ENCODE measurements around the gene SEMA5B.

Gene SEMA5B

DNA sequence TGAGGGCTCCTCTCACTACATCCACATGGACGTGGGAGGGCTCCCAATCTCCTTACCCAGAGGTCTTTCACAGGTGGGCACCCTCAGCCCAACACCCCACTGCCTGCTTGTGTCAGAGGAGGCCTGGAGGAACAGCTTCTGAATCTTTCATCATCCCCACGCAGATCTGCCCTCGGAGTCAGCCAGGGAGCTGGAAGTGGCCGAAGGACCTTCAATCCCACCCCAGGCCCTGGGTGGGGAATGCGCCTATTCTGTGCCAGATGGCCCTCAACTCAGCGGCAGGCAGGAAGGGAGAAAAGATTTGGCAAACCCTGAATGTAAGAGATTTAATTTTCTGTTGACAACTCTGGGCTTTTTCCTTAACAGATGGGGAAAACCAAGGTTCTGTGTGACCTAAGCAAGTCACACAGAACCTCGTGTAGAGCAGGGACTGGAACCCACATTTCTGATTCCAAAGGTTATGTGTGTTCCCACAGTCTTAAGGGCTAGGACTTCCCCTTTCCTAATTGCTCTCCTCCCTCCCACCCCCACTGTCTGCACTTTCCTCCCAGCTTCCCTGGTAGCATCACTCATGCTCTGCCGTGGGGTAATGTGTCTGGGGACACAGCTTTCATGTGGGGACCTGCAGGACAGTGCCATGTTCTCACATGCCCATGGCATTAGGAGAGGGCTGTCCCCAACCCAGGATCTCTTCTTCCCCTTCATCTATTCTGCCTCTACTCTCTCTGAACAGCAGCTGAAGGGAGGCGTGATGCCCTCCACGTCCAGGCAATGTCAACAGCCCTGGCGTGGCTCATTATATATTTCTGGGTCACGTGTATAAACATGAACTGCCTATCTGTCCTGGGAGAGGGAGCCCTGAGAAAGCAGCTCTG, 98.1 kb downstream of the SEMA5B start:
- in situ Hi-C loops (cut with MboI; ENCODE audit: low sequenced_read_pairs) = no loop called here

DNA sequence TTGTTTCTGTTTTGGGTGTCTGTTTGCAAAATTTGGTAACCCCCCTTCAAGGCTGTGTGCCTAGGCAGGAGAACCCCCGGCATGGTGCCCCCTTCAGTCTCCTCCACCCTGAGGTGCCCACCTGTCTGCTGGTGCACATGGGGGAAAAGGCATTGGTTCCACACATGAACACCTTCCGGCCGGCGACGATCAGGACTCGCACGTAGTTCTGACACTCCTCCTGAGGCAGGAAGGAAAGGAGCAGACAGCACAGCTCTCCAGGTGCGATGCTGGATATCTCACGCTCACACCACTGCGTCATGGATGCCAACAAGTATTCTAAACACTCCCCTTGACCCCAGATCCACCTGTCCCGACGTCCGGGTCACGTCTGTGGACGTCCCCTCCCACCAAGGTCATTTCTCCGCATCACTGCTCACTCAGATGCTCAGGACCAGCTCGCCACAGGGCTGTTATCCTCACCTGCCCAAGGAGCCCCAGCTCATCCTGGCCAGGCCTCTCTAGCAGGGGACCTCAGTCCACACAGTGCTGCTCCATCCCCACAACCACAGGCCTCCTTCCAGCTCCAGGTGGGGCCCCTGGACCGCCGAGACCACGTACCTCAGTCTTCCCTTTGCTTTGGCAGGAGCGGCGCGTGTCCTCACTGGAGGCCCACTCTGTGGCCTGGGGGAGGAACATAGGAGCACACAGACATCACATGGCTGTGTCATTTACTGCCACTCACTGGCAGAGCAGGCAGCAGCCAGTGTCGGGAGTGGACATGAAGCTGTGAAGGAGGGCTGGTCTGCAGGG, 99.0 kb downstream of the SEMA5B start:
- in situ Hi-C loops (cut with MboI; ENCODE audit: low sequenced_read_pairs) = no loop called here

DNA sequence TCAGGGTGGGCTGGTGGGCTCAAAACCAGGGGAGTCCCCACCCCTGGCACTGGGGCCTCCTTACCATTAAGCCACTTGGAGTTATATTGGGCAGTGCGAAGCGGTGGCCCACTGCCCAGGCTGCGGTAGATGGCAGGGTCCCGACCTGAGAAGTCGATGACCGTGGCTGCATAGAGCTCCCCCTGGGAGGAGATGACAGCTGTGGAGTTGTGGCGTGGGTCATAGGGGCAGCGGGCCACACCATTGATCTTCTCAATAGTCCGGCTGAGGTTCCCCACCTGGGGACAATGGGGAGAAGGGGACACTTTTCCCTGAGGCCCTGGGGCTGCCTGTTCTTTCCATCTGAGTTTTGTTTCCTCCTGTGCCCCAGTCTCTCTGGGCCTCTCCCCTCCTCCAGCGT, 99.8 kb downstream of the SEMA5B start:
- in situ Hi-C loops (cut with MboI; ENCODE audit: low sequenced_read_pairs) = no loop called here

DNA sequence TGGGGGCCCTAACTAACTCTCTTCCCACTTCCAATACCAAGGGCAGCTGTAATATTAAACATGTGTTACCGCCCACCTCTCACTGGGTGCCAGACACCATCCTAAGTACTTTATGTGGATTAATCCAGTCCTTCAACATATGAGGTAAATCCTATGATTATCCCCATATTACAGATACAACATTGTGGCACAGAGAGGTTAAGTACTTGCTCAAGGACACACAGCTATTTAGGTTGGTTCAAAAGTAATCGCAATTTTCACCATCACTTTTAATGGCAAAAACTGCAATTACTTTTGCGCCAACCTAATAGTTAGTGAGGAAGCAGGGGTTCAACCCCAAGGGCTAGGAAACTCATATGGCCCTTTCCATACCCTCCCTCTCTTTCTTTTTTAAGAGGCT, 100.8 kb downstream of the SEMA5B start:
- in situ Hi-C loops (cut with MboI; ENCODE audit: low sequenced_read_pairs) = no loop called here

DNA sequence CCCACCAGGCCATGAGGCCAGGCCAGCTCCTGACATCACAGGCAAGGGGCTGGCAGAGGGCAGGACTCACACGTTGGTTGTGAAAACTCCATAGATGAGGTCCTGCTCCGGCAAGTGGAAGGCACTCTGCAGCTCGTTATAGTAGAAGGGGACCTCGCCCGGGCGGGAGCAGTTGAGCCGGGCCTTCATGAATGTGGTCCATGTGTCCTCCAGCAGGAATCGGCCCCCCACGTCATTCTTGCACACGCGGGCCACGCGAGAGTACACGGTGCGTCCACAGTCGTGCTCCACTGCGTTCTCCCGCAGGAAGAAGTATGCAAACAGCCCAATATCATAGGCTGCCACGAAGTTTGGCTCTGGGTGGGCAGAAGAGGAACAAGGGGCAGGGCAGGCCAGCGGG, 101.2 kb downstream of the SEMA5B start:
- in situ Hi-C loops (cut with MboI; ENCODE audit: low sequenced_read_pairs) = no loop called here

DNA sequence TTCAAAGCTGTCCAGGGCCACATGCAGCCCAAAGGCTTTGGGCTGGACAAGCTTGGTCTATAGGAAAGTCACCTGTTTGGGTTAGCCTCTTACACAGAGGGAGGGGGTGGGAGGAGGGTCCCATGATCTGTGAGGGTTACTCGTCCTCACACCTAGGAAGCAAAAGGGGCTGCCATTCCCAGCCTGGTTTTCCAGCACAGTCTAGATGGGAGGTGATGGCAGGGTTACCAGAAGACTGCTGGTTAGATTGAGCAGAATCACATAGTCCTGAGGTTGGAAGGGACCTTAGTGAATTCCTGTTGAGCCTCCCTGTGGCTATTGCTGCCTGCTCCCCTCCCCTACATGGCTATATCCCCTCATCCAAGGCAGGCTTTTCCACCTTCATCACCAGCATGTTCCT, 101.8 kb downstream of the SEMA5B start:
- in situ Hi-C loops (cut with MboI; ENCODE audit: low sequenced_read_pairs) = no loop called here

DNA sequence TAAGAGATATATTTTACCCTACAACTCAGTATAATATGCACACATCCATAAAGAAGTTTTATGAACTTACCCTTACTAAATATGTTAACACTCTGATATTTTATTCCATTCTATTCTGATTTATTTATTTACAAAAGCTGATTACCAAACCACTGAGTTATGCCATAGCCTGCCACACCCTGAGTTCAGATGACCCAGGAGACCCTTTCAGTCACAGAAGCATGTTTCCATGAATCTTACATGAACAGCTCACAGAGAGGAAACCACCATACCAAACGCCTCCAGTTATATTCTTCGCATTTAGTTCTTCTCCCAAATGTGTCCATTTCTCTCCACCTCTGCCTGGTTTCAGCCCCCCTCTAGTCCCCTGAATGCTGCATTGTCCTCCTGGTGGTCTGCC, 103.5 kb downstream of the SEMA5B start:
- in situ Hi-C loops (cut with MboI; ENCODE audit: low sequenced_read_pairs) = no loop called here

DNA sequence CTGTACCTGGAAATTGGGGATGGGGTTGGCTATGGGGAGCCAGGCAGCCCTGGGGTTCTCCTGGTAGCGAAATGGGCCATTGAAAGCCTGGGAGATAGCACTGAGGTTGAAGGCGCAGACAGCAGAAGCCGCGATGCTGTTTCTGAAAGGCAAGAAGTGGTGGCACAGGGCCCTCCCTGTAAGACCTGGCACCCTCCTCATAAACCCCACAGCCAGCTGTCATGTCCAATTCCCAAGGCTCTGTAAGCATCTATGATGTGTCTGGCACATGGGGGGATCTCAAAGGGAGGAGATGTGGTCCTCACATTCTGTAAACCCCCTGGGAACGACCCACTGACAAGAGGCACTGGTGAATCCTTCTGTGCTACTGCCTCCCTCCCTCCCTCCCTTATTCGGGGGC, 104.0 kb downstream of the SEMA5B start:
- in situ Hi-C loops (cut with MboI; ENCODE audit: low sequenced_read_pairs) = no loop called here

DNA sequence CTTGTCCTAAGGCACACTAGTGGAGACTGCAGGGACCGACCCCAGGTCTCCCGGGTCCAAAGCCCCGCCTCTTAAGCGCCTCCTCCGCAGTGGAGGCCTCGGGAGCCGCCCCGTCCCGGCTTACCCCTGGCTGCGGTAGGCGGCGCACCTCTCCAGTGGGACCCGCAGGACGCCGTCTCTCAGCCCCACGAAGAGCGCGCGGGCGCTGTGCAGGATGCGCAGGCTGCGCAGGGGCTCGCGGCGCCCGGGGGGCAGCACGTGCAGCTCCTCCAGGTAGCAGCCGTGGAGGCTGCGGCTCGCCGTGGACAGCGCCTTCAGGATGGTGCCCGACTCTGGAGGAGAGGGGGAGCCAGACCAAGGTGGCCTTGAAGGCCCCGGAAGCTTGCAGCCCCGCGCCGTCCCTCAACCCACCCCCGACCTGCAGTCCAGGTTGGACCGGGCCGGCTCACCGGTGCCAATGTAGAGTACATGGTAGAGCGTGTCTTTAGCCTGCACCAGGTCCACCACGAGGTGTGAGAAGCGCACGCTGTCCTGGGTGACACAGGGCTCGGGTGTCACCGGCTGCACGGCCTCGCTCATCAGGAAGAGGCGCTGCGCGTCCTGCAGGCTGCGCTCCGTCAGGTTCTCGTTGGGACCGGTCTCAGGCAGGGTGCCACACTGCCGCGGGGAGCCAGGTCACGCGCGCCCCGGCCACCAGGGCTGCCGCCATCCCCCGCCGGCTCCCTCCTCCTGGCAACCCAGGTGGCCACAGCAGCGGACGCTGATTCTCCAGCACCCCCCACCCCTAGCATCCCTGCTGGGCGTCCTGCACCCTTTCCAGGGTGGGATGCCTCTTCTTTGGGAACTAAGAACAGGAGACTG, 105.5 kb downstream of the SEMA5B start:
- in situ Hi-C loops (cut with MboI; ENCODE audit: low sequenced_read_pairs) = no loop called here

DNA sequence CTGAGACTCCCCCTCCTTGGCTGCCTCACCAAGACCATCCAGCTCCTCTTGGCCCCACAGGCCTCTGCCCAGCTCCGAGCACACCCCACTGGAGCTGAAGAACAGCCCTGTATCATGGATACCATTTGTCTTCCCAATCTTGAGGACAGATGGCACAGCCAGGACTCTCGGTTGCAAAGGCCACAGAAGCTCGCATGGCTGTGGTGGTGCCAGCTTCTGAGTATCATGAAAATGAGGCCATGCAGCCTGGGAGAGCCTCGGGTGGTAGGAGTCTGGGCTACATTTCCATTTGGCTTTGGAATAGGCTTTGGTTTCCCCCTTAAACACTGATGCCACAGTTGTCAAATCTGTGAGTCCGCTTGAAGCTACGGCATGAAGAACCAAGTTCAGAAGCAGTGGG, 106.6 kb downstream of the SEMA5B start:
- in situ Hi-C loops (cut with MboI; ENCODE audit: low sequenced_read_pairs) = no loop called here

DNA sequence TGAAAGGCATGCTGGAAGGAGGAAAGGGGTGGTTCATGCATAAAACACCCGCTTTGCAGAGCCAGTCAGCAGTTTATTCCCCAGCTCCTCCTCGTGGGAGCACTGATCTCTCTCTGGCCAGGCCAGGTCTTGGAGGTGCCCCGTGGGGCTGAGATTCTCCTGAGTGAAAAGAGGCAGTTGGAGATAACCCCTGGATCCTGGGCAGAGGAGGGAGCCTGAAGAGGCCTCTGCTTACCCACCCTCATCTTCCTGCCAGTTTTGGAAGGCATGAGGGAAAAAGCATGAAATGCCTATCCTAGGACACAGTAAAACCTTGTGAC, 108.3 kb downstream of the SEMA5B start:
- in situ Hi-C loops (cut with MboI; ENCODE audit: low sequenced_read_pairs) = no loop called here

DNA sequence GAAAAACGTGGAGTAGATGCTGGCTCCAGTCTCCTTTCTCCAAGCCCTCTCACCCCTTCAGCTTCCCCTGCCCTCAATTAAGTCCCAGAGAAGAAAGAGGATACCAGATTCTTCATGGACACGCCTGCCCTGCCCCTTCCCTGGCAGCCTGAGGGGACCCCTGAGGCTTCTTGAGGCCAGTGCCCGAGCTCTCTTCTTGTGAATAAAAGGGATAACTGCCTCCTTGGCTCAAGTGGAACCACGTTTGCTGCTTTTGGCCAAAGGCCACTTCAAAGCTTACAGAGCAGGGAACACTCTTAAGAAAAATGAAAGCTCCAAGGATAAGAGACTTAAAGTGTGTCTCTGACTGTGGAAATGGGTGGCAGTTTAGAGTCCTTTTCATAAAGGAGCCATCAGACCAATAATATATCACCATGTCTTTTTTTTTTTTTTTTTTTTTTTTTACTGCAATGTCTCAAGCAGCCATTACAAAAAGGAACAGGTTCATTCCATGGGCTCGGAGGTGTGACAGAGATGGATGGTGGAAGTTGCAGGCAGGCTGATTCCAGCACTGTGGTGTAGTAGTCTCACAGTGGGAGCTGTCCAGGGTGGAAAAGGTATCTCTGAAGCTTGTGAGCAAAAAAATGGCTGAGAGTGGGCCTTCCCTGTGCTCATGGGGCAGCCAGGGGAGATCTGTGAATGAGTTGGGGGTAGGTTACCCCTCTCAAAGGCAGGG, 108.8 kb downstream of the SEMA5B start:
- in situ Hi-C loops (cut with MboI; ENCODE audit: low sequenced_read_pairs) = no loop called here

DNA sequence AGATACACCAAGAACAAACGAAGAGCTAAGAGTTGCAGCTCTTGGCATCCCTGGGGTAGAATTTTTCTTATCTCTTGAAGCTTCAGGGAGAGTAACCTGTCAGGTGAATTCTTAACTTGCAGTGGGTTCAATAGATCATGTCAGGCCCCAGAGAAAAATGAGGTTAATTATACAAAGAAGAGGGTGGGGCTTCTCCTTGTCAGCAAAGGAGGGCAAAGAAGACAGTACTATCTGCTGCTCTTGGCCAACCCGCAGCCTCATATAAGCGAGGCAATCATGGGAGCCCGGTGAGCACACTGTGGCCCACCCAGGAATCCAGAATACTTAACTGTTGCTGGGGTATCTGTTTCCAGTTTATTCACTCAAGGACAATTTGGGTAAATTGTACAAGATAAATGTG, 110.2 kb downstream of the SEMA5B start:
- in situ Hi-C loops (cut with MboI; ENCODE audit: low sequenced_read_pairs) = no loop called here

DNA sequence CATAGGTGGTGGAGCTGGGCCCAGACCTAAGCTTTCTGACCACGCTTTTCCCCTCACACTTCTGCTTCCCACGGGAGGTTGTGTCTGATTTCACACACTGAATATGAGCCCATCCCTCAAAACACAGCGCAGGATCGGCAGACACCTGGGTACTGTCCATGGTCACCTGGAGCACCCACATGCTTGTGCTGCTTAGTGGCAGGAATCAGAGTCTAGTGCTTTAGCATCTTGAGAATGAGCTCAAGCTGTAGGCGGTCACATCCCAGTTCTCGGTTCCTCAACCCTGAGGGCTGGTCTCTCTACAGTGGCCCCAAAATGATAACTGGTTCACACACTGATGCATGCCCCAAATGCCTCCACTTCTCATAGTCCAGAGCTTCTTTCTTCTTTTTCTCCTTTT, 111.0 kb downstream of the SEMA5B start:
- in situ Hi-C loops (cut with MboI; ENCODE audit: low sequenced_read_pairs) = no loop called here

DNA sequence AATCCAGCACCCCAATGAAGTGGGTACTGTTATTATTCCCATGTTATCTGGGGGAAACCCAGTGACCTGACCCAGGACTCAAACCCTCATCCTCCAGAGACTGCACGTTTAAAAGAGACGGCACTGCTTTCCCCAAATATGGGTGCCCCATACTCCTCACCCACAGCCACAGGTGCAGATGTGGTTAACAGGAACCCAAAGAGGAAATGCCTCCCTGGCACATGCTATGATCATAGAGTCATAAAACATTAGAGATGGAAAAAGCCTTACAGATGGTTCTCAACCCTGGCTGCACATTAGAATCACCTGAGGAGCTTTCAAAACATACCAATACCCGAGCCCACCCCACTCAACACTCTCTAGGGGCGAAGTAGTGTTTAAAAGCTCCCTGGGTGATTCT, 111.5 kb downstream of the SEMA5B start:
- in situ Hi-C loops (cut with MboI; ENCODE audit: low sequenced_read_pairs) = no loop called here

DNA sequence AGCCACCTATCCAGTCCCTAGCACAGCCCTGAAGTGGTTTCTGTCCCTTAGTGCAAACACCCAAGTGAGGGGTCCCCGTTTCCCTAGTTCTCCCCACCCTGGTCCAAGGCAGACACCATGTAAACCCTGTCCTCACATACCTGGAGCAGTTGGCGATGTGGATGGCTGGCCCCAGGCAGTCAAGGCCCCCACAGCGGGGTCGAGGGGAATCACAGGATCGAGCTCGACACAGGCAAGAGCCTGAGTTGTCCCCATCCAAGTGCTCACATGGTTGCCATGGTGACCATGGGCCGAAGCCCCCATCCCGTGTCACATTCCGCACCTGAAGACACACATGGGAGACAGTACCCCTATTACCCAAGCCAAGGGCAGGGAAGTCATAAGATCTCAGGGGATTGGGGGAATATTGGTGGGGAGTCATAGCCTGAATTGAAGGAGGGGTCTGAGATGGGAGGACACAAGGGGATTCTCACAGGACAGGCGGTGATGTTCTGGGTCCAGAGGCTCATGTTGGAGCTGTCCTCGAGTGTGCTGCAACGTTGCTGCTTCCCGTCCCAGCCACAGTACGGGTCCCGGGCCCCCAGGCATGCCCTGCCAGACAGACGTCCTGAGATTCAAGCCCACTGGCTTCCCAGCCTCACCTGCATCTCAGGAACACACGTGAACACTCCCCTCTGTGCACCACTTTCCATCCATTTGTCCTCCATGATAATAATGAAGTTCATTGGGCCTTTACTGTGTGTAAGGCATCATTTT, 112.1 kb downstream of the SEMA5B start:
- in situ Hi-C loops (cut with MboI; ENCODE audit: low sequenced_read_pairs) = no loop called here

DNA sequence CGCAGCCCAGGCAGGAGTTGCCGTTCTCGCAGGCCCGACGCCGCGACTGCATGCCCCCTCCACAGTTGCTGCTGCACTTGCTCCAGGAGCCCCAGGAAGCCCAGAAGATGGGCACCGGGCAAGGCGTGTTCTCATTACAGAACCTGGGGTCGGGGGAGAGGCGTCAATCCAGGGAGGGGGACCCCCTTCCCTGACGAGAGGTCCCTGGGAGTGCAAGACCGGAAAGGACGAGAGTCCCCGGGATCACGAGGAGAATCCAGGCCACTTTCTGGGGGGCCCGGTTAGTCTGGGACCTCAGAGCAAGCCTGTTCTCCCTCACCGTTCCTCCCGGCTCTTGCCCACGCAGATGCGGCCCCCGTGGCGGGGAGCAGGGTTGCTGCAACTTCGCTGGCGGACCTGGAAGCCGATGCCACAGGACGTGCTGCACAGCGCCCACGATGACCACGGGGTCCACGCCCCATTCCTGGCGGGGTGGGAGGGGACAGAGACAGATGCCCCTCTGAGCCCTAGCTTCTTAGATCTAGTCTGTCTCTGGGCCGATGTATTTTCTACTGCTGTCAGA, 113.9 kb downstream of the SEMA5B start:
- in situ Hi-C loops (cut with MboI; ENCODE audit: low sequenced_read_pairs) = no loop called here

DNA sequence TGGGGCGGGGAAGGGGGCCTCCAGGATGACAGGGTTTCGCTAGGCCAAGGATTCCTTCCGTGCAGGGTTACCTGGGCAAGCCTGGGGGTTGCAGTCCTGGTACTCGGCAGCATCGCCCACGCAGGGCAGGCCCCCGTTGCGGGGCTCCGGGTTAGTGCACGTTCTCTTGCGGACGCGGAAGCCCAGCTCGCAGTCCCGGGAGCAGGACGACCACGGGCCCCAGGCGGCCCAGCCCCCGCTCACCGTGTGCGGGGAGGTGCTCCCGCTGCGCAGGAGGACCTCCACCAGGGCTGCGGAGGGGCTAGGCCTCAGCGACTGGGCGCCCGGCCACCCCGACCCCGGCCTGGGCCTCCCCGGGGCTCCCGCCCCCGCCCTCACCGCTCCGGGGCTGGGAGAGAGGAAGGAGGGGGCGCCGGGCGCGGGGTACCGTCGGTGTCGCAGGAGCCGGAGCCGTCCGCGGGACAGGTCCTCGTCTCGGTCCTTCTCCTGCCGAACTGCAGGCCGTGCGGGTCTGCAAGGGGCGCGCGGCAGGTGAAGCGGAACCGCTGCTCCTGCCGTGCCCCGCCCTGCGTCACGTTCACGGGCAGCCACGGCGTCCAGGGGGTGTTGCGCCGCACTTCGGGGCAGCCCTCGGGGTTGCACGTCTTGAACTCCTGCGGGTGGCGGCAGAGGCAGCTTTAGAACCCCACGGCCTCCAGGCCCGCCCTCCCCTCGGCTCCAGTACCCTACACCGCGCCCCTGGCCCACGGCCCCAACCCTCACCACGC, 114.6 kb downstream of the SEMA5B start:
- in situ Hi-C loops (cut with MboI; ENCODE audit: low sequenced_read_pairs) = no loop called here

DNA sequence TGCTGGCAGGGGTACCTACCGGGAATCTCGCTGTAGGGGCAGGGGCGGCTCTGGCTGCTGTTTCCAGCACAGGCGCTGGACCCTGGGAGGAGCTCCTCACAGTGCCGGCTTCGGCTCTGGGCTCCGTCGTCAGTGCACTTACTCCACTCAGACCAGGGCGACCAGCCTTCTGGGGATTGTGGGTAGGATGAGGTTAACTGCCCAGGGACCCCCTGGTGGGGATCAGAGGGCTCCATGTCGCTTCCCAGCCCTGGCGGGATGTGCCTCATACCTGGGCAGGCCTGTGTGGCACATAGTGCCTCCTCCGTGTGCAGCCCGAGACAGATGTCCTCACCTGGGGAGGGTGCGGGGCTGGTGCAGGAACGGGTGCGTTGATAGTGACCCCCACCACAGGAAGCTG, 115.7 kb downstream of the SEMA5B start:
- in situ Hi-C loops (cut with MboI; ENCODE audit: low sequenced_read_pairs) = no loop called here
